Gastroesophageal sphincter (tissue), 4 donors: ENCODE results near the gene MTA1. TPM values are rescaled to one million over a fixed set of nuclear protein-coding genes. Genes with fewer than 3 reads are reported as not detected.

ENCODE experiments used
- ATAC-seq: fragments of 150-250 bp; one replicate; pipeline ENCODE4 v1.9.1; 2016; ENCODE audit warnings: mild to moderate bottlenecking, moderate library complexity
- H3K27ac ChIP-seq, 4 donors: fragments of 200-600 bp; sonication (generic) in 3 of 4; 1 replicate in 3 of 4; 2 replicates in 1 of 4; pipeline ENCODE4 v1.5.1; 2016 to 2019
- H3K27me3 ChIP-seq: fragments of 200-600 bp; sonication (generic); one replicate; pipeline ENCODE4 v1.5.1; 2019
- H3K36me3 ChIP-seq, 2 donors: fragments of 200-600 bp; sonication (generic); one replicate each; pipeline ENCODE4 v1.5.1; 2019; ENCODE audit warnings: control low read depth in 1 of 2
- H3K4me1 ChIP-seq, 3 donors: fragments of 200-600 bp; sonication (generic); 1 replicate in 2 of 3; 2 replicates in 1 of 3; pipeline ENCODE4 v1.5.1; 2016 to 2019; ENCODE audit warnings: control low read depth in 2 of 3
- H3K4me3 ChIP-seq, 2 donors: fragments of 200-600 bp; sonication (generic); one replicate each; pipeline ENCODE4 v1.5.1; 2019; ENCODE audit warnings: mild to moderate bottlenecking in 1 of 2, moderate library complexity in 1 of 2
- H3K9me3 ChIP-seq, 3 donors: fragments of 200-600 bp; sonication (generic); one replicate each; pipeline ENCODE4 v1.5.1; 2017 to 2019; ENCODE audit warnings: control low read depth in 2 of 3
- EP300 ChIP-seq: sonication (generic); formaldehyde crosslinking; IDR thresholded peaks from one replicate; pipeline ENCODE4 v1.6.1; 2017; ENCODE audit warnings: antibody characterized with exemption, mild to moderate bottlenecking
- POLR2A ChIP-seq, 2 donors: fragments of 450-650 bp; IDR thresholded peaks; one replicate each; pipeline ENCODE4 v1.6.1; 2017; ENCODE audit warnings: antibody characterized with exemption in 2 of 2, mild to moderate bottlenecking in 2 of 2, moderate library complexity in 1 of 2
- POLR2AphosphoS5 ChIP-seq: sonication (generic); formaldehyde crosslinking; IDR thresholded peaks from one replicate; pipeline ENCODE4 v1.6.1; 2017; ENCODE audit warnings: antibody characterized with exemption
- WGBS, 2 donors: methylation state at CpG; one replicate each; pipeline ENCODE4 v1.1.5; 2018; ENCODE audit warnings: low coverage in 1 of 2; 5-methylcytosine and 5-hydroxymethylcytosine counted together
- total RNA-seq, 4 donors: library from RNA; depleted of rRNA; stranded (reverse); fragments of >200 nt; gene quantifications; one replicate each; pipeline ENCODE4 v1.1.0, GENCODE V29; 2016
- TF ChIP-seq, protein P1 (sequence below), 4 experiments: fragments of 200-600 bp in 2 of 4; fragments of 450-650 bp in 2 of 4; sonication (generic) in 1 of 4; IDR thresholded peaks; one replicate each; pipeline ENCODE4 v1.5.1; 2017 to 2019; ENCODE audit warnings: antibody characterized with exemption in 4 of 4, mild to moderate bottlenecking in 2 of 4, moderate library complexity in 2 of 4

The MTA1 gene
- total RNA-seq, 4 donors from 2014 or later, result 48.0 to 83.5 (median 58.7) TPM

GRCh38 chr14:105495101-105495989 is 75.7 kb downstream of the MTA1 start:
- no peak for ATAC-seq

GRCh38 chr14:105495990-105496830 is 76.6 kb downstream of the MTA1 start:
- WGBS, 2 donors, result 100% methylated on average over 1 of the region's 18 CpGs; no CpG with 5 or more reads in 1 of the 2 donors
- no peak overlapping the region for H3K27ac ChIP-seq
- peaks cover 0 to 26% (median 3%) of the 10 kb centered on the region in 3 donors for H3K4me1 ChIP-seq
- H3K9me3 ChIP-seq, result no peaks in the 10 kb centered on the region
- no peak for TF ChIP-seq POLR2A (IDR thresholded peaks at IDR 0.05)
- no peak for TF ChIP-seq EP300
- TF ChIP-seq, protein P1, sequence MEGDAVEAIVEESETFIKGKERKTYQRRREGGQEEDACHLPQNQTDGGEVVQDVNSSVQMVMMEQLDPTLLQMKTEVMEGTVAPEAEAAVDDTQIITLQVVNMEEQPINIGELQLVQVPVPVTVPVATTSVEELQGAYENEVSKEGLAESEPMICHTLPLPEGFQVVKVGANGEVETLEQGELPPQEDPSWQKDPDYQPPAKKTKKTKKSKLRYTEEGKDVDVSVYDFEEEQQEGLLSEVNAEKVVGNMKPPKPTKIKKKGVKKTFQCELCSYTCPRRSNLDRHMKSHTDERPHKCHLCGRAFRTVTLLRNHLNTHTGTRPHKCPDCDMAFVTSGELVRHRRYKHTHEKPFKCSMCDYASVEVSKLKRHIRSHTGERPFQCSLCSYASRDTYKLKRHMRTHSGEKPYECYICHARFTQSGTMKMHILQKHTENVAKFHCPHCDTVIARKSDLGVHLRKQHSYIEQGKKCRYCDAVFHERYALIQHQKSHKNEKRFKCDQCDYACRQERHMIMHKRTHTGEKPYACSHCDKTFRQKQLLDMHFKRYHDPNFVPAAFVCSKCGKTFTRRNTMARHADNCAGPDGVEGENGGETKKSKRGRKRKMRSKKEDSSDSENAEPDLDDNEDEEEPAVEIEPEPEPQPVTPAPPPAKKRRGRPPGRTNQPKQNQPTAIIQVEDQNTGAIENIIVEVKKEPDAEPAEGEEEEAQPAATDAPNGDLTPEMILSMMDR (IDR thresholded peaks at IDR 0.05), result no peak
- TF ChIP-seq POLR2AphosphoS5, result no peak
- ATAC-seq, result no peak
- H3K36me3 ChIP-seq, result peaks cover 0 to 12% of the 10 kb centered on the region in 2 donors
- H3K27me3 ChIP-seq, result no peaks in the 10 kb centered on the region
- H3K4me3 ChIP-seq, result no peak overlapping the region

More at GRCh38 chr14:105495101-105495989, 75.7 kb downstream of the MTA1 start:
- 80% methylated on average over 2 of the region's 18 CpGs; no CpG with 5 or more reads in 1 of the 2 donors for WGBS, 2 donors
- Histone ChIP-seq H3K9me3 (no peaks in the 10 kb centered on the region), H3K4me3 (no peak overlapping the region), H3K27ac (no peak overlapping the region), H3K27me3 (no peaks in the 10 kb centered on the region), H3K36me3 (peaks cover 0 to 12% of the 10 kb centered on the region in 2 donors), H3K4me1 (peaks cover 0 to 27% (median 3%) of the 10 kb centered on the region in 3 donors)
- TF ChIP-seq POLR2AphosphoS5 (no peak), POLR2A (IDR thresholded peaks at IDR 0.05) (no peak), EP300 (no peak)
- TF ChIP-seq, protein P1 (IDR thresholded peaks at IDR 0.05), result no peak

DNA sequence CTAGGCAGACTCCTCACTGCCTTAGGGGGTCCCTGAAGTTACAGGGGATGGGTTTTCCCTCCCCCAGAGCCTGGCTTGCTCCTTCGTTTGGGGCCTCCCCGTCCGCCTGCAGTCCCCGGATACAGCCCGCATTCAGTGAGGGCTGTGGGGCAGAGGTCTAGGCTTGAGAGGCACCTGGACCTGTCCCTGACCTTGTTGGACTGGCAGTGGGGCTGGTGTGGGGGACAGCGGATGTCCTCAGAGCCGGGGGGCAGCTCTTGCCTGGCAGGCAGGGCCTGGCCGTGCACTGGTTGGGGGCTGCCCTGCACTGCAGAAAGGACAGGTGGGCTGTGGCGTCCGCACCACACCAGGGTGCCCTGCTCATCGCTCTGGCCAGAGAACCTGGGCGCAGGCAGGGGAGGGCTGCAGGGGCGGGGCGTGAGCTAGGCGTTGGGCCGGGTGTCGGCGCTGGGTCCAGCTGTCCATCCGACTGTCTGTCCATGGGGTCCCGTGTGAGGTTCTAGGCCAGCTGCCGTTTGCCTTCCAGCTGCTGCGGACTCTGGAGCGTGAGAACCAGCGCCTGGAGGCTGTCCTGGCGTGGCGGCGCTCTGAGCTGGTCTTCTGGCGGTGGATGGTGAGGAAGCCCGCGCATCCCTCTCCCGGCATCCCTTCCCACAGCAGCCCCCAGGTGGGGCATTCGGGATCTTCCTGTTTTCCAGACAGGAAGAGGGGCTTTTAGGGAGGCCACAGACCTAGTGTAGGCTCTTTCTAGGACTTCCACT is 77.4 kb downstream of the MTA1 start:
- H3K27me3 ChIP-seq, result no peaks in the 10 kb centered on the region
- peaks cover 0 to 18% (median 0%) of the 10 kb centered on the region in 3 donors for H3K4me1 ChIP-seq
- H3K36me3 ChIP-seq, result peaks cover 0 to 12% of the 10 kb centered on the region in 2 donors
- H3K27ac ChIP-seq, result no peak overlapping the region
- H3K4me3 ChIP-seq, result no peak overlapping the region
- 96% methylated on average over 5 of the region's 32 CpGs; no CpG with 5 or more reads in 1 of the 2 donors for WGBS, 2 donors
- ATAC-seq, result no peak
- TF ChIP-seq EP300, result no peak
- TF ChIP-seq POLR2AphosphoS5, result no peak
- TF ChIP-seq POLR2A (IDR thresholded peaks at IDR 0.05), result no peak
- TF ChIP-seq, protein P1 (IDR thresholded peaks at IDR 0.05), result no peak
- no peaks in the 10 kb centered on the region for H3K9me3 ChIP-seq

DNA sequence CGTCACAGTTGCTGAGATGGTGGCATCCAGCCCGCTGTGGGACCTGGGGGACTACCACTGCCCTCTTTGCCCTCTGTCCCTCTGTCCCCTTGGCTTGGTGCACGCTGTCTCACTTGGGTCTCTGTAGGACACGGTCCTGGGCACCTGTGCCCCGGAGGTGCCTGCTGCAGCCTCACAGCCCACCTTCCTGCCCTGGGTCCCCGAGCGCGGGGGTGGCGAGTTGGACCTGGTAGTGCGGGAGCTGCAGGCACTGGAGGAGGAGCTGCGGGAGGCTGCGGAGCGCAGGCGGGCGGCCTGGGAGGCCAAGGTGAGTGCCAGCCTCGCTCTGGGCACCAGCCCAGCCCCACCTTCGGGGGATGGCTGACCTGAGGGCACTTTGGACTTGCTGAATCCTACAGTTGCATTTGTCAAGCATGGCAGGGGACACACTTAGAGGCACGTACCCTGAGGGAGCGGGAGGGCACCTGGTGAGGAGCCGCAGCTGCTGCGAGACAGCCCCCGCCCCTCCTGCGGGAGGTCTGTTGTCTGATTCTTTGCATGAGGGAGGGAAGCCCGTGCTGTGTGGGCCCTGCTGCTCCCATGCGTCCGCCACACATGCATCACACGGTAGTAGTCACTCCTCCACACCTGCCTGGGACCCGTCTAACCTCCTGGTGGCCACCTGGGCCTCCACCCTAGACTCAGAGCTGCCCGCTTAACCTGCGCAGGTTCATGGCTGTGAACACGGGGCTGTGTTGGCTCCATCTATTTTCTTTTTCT is 78.2 kb downstream of the MTA1 start:
- no peak for TF ChIP-seq EP300
- no peak for TF ChIP-seq POLR2AphosphoS5
- TF ChIP-seq, protein P1 (IDR thresholded peaks at IDR 0.05), result no peak
- TF ChIP-seq POLR2A (IDR thresholded peaks at IDR 0.05), result no peak
- H3K4me3 ChIP-seq, result no peak overlapping the region
- 73 to 81% methylated on average over 4 to 8 of the region's 31 CpGs for WGBS, 2 donors
- peaks cover 0 to 7% of the 10 kb centered on the region in 2 donors for H3K36me3 ChIP-seq
- H3K9me3 ChIP-seq, result no peaks in the 10 kb centered on the region
- no peak for ATAC-seq
- H3K27me3 ChIP-seq, result no peaks in the 10 kb centered on the region
- H3K4me1 ChIP-seq, result peaks cover 0 to 10% (median 0%) of the 10 kb centered on the region in 3 donors
- no peak overlapping the region for H3K27ac ChIP-seq
